Colon (tissue), 2 donors: ENCODE data around the gene GRM1.

Experiments
- FAIRE-seq: peaks from 2 replicates; lab custom pipeline; 2012; peaks lifted over from hg19 to GRCh38; lab: Jason Lieb, UNC
- donor health status: control.
- donor health status: control.

GRM1 gene

DNA sequence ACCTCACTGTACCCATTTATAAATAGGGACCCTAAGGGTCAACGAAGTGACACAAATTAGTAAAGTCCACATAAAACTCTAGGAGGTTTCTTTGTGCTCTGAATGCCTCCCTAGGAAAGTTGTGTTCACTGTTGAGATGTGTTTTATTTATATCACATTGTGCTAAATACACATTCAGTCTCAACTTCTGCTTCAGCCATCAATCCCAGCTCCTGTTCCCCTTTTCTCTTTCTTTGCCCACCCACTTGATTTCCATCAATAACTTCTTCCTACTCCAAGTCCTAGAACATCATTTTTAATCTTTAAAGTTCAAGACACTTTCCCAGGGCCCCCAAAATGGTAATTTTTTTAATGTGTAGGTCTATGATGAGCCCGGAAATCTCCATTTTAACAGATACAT lies 306.5 kb downstream of the GRM1 start:
- no peak for FAIRE-seq

GRCh38 chr6:146336191-146336590 lies 307.3 kb downstream of the GRM1 start:
- no peak for FAIRE-seq

- no peak for FAIRE-seq
Observed at GRCh38 chr6:146337376-146337775, 308.5 kb downstream of the GRM1 start.

DNA sequence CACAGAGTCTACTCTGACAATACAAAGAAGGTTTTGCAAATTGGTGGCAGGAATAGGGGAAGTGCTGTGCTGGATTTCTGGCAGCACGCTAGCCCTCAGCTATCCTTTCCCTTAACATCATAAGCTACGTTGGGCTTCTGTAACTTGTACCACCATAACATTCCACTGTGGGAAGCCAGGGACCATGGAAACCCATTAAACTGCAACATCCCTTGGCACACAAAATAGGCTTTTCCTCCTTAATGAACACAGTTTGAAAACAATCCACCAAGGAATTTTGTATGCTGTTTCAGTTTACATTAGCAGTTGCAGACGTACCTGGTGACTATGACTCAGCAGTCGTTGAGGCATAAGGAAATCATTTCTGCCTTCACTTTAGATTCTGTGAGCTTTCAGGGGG lies 310.9 kb downstream of the GRM1 start:
- no peak for FAIRE-seq

GRCh38 chr6:146341493-146342230 lies 312.8 kb downstream of the GRM1 start:
- FAIRE-seq: no peak

DNA sequence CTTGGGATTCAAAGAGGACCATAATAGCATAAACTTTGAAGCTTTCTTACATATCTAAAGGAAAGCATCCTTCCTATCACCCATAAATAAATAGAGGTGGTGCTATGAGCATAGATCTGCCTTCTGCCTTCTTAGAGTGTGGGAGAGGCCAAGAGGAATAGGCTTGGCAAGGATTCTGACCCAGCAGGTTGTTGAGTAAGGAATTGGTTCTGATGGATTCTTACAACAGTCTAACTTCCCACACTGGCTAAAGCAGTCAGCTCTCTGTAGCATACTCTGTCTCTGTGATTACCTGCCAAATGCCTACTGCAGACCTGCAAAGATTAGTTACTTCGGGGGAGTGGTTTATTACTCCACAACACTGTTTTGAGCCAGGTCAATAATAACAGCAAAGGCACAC lies 316.7 kb downstream of the GRM1 start:
- no peak for FAIRE-seq

GRCh38 chr6:146347090-146347489 lies 318.2 kb downstream of the GRM1 start:
- FAIRE-seq: no peak

DNA sequence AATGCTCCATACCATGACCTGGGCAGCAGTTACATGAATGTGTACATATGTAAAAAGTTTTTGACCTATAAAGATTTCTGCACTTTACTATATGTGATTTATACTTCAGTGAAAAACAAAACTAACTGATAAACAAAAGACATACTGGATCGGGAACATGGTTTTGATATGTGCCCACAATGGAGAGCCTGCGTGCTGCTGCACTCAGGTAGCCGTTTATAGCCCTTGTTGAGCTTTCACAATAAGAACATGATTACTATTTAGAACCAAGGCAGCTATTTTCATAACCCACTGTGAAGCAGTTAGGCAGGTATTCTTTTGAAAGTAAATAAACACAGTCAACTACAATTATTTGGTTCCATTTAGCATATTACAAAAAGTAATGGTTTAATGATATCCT lies 318.8 kb downstream of the GRM1 start:
- FAIRE-seq: no peak

DNA sequence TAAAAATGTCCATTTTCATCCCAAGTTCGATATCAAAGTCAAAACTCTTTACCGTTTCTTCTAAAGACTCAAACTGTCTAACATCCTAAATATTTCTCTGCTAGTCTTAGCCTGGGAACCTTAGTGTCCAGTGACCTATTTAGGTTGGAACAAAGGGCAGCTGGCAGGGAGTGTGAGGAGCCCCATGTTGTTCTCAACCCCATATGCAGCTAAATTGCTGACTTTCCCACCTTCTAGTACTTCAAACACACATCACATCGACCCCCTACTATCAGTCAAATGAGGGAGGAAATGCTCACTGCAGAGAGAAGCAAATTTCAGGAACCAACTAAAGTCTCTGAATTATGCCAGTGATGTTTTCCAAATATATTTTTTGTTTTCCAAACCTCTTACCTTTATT lies 322.2 kb downstream of the GRM1 start:
- FAIRE-seq: no peak

DNA sequence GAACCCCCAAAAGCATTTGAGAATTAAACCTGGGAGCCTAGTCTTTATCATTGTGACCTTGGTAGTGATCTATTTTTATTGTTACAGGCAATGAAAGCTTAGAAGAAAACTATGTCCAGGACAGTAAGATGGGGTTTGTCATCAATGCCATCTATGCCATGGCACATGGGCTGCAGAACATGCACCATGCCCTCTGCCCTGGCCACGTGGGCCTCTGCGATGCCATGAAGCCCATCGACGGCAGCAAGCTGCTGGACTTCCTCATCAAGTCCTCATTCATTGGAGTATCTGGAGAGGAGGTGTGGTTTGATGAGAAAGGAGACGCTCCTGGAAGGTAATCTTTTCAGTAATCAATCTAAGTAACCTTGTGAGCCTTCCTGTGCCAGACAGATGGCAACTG lies 323.3 kb downstream of the GRM1 start:
- no peak for FAIRE-seq

- FAIRE-seq: no peak
Observed at GRCh38 chr6:146354451-146354850, 325.6 kb downstream of the GRM1 start.

GRCh38 chr6:146355521-146356100 lies 326.7 kb downstream of the GRM1 start:
- no peak for FAIRE-seq

GRCh38 chr6:146357578-146358430 lies 328.9 kb downstream of the GRM1 start:
- no peak for FAIRE-seq

DNA sequence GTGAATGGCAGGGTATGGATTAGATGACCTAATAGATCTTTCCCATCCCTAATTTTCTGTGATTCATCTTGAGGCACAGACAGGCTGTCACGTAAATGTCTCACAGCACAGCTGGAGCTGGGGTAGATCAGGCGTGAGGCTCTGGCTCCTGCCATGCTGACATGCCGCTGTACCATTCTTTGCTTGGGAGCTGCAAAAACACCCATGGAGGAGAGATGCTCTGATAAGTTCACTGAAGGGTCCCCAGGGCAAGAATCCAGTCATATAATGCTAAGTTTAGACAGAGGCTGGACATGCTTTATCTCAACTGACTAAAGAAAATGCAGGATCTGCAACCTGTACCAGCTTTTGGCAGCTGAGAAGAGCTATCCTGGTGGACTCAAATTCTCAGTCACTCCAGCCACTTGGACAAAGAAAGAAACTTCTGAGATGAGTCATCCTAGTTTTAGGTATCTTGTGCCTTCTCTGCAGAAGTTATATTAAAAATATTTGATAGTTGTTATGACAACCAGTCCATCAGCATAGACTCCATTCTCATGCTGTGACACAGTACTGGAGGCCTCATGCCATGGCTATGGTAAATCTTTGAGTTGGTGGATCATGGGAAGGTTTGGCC lies 329.7 kb downstream of the GRM1 start:
- FAIRE-seq: no peak

DNA sequence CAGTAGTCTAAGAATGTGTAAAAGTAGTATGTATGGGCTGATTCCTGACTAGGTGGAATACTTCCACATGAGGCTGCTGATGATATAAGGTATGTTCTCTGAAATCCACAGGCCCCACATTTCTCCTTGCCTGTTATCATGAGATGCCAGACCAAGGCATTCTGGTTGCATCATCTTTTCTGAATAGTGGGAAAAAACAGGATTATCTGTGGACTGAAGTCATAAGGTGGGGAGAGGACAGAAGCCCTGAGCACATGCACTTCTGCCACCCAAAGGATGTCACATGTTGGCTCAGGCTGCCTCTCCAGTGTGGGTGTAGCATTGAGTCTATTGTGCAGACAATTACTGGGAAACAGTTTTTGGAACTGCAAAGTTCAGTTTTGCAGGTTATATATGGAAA lies 330.3 kb downstream of the GRM1 start:
- FAIRE-seq: no peak

DNA sequence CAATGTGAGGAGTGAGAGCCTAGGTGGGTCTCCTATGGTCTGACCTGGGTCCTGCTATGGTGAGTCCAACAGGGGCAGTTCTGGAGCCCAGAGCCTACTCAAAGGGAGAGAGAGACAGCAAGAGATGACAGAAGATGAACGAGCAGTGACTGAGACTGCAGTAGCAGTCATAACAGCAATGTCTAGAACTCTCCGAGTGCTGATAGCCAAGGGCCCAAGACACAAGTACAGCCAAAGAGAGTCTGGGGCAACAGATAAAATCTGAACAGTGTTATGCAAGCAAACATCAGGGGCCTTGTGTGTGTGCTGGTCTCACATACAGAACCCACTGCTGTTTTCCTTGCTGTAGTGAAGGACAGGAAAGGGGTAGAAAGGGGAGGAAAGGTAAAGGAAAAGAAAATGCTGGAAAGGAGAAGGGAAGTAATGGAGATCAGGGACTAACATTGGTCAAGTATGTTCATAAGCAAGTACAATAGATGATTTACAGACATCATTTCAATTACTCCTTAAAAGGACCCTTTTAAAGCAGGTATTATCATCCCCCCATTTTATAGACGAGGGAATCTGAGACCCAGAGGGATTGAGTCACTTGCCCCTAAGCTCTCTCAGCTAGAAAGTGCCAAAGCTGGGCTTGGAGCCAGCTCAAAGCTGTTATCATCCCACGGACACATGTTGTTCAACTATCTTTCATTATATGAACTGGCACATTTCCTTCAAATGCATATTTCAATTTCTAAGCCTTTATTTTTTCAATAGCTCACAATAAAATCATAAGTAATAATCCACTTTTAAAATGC lies 332.5 kb downstream of the GRM1 start:
- FAIRE-seq: no peak

DNA sequence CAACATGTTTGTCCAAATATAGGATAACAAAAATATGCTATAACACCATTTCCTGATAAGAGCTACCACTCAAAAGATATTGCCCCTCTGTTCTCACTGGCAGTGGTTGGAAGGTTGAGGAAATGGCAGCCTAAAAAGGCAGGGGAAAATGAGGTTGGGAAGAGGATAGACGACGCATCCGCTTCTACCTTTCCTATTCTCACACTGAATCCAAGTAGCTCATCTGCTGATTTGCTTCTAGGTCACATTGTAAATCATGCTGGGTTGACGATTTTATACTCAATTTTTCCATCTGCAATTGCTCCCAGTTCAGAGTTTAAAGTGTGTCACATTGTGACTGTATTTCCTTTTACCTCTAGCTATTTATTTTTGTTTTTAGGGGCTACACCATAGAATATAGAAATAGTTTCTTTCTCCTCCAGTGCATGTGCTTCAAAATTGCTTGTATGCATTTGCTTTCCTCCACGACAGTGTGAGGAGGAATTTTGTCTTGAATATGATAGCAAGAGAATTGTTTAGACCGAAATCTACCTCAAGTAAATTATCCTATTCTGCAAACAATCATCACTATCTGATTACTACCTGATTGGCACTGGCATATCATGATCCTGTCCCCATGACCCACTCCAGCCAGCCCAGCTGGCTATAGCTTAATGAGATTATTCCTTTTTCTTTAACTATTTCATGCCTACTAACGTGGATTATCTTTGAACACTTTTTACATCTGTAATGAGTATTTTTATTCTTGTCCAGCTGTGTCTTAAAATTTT lies 335.2 kb downstream of the GRM1 start:
- no peak for FAIRE-seq

DNA sequence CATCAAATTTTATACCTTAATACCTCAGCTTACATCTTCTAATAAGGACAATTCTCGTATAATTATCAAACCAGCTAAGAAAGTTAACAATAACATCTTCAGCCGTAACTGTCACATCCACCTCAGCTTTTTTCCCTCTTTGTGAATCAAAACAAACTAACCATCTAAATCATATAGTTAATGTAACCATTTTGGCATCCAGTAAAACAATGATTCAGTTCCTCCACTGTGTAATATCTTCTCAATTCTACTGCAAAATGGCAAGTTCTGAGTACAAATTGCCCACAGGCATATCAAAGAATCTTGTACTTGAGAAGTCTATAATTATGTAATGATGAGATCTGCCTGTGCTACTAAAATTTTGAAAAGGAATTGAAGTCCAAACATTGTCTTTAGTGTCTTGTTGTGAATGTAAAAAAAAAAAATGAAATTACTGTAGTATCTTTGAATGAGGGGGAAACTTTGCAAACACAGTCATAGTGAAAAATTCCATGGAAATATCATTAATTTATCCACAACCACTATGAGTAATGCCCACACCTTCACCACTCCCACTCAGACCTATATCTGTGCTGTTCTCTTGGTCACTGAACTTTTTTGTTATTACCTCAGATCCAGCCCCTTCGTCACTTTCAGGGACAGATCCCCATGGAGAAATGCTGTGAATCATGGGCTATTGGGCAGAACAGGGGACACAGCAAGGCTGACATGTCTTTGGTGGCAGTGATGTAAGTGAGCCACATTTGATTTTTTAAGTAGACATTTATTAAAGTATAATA lies 336.1 kb downstream of the GRM1 start:
- no peak for FAIRE-seq

DNA sequence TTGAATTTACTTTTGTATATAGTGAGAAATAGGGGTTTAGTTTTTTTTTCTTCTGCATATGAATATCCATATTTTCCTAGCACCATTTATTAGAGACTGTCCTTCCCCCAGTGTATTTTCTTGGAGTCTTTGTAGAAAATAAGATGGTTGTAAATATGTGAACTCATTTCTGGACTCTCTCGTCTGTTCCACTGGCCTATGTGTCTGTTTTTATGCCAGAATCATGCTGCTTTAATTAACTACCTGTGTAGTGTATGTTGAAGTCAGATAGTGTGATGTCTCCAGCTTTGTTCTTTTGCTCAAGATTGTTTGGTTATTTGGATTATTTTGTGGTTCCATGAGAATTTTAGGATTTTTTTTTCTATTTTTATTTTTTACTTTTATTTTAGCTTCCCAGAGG lies 338.2 kb downstream of the GRM1 start:
- no peak for FAIRE-seq

DNA sequence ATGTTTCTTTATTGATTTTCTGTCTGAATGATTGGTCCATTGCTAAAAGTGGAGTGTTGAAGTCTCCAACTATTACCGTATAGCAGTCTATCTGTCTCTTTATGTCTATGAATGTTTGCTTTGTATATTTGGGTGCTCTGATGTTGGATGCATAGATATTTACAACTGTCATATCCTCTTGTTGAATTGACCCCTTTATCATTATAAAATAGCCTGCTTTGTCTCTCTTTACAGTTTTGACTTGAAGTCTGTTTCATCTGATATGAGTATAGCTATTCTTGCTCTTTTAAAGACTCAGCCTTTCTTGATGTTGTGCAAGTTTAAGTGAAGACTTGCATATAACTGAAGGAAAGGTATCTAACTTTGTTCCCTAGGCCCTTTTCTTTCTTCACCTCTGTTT lies 341.0 kb downstream of the GRM1 start:
- FAIRE-seq: no peak
